CD4-positive, alpha-beta T cell (primary cell): Measurements from ENCODE around the gene MNAT1. TPM values are rescaled to one million over a fixed set of nuclear protein-coding genes. Genes with fewer than 3 reads are reported as not detected.

ENCODE experiments used
- ATAC-seq: fragments of 200-7000 bp; cut with Tn5 transposase; one replicate; pipeline ENCODE4 v1.10.0; 2022; ENCODE audit warnings: mild to moderate bottlenecking; ENCODE audit not compliant: poor library complexity
- CTCF ChIA-PET: fragments of 350-600 bp; sonication (Branson Sonifier 250); formaldehyde crosslinking; loops from one replicate; lab custom pipeline; 2021; ENCODE audit warnings: antibody characterized with exemption, inconsistent platforms; lab: Charles Lee
- POLR2A ChIA-PET: fragments of 350-600 bp; sonication (Branson Sonifier 250); formaldehyde crosslinking; loops from one replicate; lab custom pipeline; 2021; ENCODE audit warnings: antibody characterized with exemption, inconsistent platforms; lab: Charles Lee
- DNase-seq, 14 experiments: peaks; one replicate each; pipeline ENCODE4 v3.0.0-alpha.2; 2013 to 2020; ENCODE audit warnings: mixed read lengths in 2 of 14
- H3K27ac ChIP-seq, 2 donors: one replicate each; pipeline versions ENCODE4 v1.5.1 to v1.7.0; 2013; ENCODE audit warnings: low read length in 2 of 2, low read depth in 1 of 2, mild to moderate bottlenecking in 1 of 2
- H3K27me3 ChIP-seq, 2 experiments: 1 replicate in 1 of 2; 2 replicates in 1 of 2; pipeline versions ENCODE4 v1.6.1 to v1.7.0; 2013; ENCODE audit warnings: low read length in 2 of 2, control low read depth in 1 of 2, mild to moderate bottlenecking in 1 of 2, moderate library complexity in 1 of 2; ENCODE audit not compliant: insufficient read depth in 2 of 2, control insufficient read depth in 1 of 2
- H3K36me3 ChIP-seq: one replicate; pipeline ENCODE4 v1.6.1; 2013; ENCODE audit warnings: low read length, control low read depth; ENCODE audit not compliant: insufficient read depth
- H3K4me1 ChIP-seq: one replicate; pipeline ENCODE4 v1.6.1; 2013; ENCODE audit warnings: low read length, control low read depth; ENCODE audit not compliant: insufficient read depth
- H3K4me3 ChIP-seq: one replicate; pipeline ENCODE4 v1.5.1; 2013; ENCODE audit warnings: mild to moderate bottlenecking, low read length, moderate library complexity
- H3K9me3 ChIP-seq, 2 experiments: 1 replicate in 1 of 2; 2 replicates in 1 of 2; pipeline versions ENCODE4 v1.6.1 to v1.7.0; 2013; ENCODE audit warnings: low read length in 2 of 2, mild to moderate bottlenecking in 2 of 2, control low read depth in 1 of 2, moderate library complexity in 1 of 2; ENCODE audit not compliant: control insufficient read depth in 1 of 2, insufficient read depth in 1 of 2
- H3K27ac Mint-ChIP-seq: one replicate; pipeline ENCODE4 v1.8.0; 2020; ENCODE audit warnings: mixed read lengths
- H3K27me3 Mint-ChIP-seq: one replicate; pipeline ENCODE4 v1.8.0; 2021; ENCODE audit warnings: mixed read lengths
- H3K36me3 Mint-ChIP-seq: one replicate; pipeline ENCODE4 v1.8.0; 2021; ENCODE audit warnings: low read depth, mixed read lengths
- H3K4me1 Mint-ChIP-seq: one replicate; pipeline ENCODE4 v1.8.0; 2021; ENCODE audit warnings: low read depth, mixed read lengths
- H3K4me3 Mint-ChIP-seq: one replicate; pipeline ENCODE4 v1.8.0; 2020; ENCODE audit warnings: mild to moderate bottlenecking, mixed read lengths
- H3K9me3 Mint-ChIP-seq: one replicate; pipeline ENCODE4 v1.8.0; 2020; ENCODE audit warnings: mixed read lengths
- intact Hi-C, 2 experiments: fragments of 100-400 bp; cut with DNase I in 1 of 2; cut with micrococcal nuclease in 1 of 2; formaldehyde crosslinking; loops; one replicate each; pipeline versions ENCODE4 v1.15.1 to v1.9.0; 2023 to 2025; cut with DNase I, micrococcal nuclease
- total RNA-seq, 174 experiments: library from RNA in 2 of 174; stranded (reverse) in 2 of 174; gene quantifications; one replicate each; pipeline ENCODE4 v1.2.3 and lab custom pipeline; 2021 to 2026
- TF ChIP-seq, protein P1 (sequence below): fragments of 200-600 bp; IDR thresholded peaks from one replicate; pipeline ENCODE4 v1.8.0; 2022; ENCODE audit warnings: antibody characterized with exemption, mild to moderate bottlenecking

The MNAT1 gene
- total RNA-seq, 2 experiments from 2014 or later, result 15.4 to 15.9 TPM

DNA sequence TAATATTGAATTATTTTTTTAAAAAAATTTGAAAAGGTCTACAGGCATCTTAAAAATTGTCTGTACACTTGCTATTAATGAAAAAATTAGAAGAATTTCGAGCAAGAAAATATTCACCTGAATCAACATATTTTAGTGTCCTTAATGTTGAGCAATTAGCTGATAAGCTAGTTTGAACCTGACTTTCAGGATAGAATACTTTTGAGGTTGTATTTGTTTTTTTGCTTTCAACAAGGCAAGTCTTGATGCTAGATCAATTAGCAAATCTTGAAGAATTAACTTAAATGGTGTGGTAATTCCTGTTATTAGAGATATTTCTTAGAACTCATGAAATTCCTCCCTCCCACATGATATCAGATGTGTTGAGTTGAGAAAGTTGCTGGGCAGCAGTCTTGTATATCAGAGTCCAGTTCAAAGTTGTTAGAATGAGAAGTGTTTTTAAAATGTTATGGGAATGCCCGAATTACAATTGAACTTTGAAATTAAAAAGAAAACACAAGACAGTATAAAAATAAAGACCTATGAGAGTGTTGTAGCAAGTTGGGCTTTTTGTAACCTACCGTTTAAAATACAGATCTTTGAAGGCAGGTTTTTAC, 127.1 kb downstream of the MNAT1 start:
- TF ChIP-seq, protein P1, sequence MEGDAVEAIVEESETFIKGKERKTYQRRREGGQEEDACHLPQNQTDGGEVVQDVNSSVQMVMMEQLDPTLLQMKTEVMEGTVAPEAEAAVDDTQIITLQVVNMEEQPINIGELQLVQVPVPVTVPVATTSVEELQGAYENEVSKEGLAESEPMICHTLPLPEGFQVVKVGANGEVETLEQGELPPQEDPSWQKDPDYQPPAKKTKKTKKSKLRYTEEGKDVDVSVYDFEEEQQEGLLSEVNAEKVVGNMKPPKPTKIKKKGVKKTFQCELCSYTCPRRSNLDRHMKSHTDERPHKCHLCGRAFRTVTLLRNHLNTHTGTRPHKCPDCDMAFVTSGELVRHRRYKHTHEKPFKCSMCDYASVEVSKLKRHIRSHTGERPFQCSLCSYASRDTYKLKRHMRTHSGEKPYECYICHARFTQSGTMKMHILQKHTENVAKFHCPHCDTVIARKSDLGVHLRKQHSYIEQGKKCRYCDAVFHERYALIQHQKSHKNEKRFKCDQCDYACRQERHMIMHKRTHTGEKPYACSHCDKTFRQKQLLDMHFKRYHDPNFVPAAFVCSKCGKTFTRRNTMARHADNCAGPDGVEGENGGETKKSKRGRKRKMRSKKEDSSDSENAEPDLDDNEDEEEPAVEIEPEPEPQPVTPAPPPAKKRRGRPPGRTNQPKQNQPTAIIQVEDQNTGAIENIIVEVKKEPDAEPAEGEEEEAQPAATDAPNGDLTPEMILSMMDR, result no peak
- DNase-seq, result no peak
- Histone ChIP-seq H3K4me3 (no peak overlapping the region), H3K36me3 (no peaks in the 10 kb centered on the region), H3K27ac (no peak overlapping the region), H3K4me1 (no peaks in the 10 kb centered on the region), H3K27me3 (no peaks in the 10 kb centered on the region), H3K9me3 (peaks cover 0 to 3% of the 10 kb centered on the region in 2 experiments)
- Mint-ChIP-seq H3K27me3 (no peaks in the 10 kb centered on the region), H3K4me3 (no peak overlapping the region), H3K4me1 (no peaks in the 10 kb centered on the region), H3K27ac (no peak overlapping the region), H3K36me3 (peaks cover 27% of the 10 kb centered on the region), H3K9me3 (peaks cover 4% of the 10 kb centered on the region)
- POLR2A ChIA-PET, result no interaction called here
- no peak for ATAC-seq
- intact Hi-C loops, result no loop called here
- CTCF ChIA-PET, result no interaction called here

GRCh38 chr14:60862283-60862682, 127.7 kb downstream of the MNAT1 start:
- H3K9me3 ChIP-seq, result no peaks in the 10 kb centered on the region
- no peaks in the 10 kb centered on the region for H3K36me3 ChIP-seq
- H3K27ac ChIP-seq, result no peak overlapping the region
- H3K4me1 ChIP-seq, result no peaks in the 10 kb centered on the region
- DNase-seq, result no peak
- intact Hi-C loops, result no loop called here
- no peak overlapping the region for H3K4me3 Mint-ChIP-seq
- peaks cover under 1% of the 10 kb centered on the region for H3K9me3 Mint-ChIP-seq
- no peak for ATAC-seq
- H3K27ac Mint-ChIP-seq, result no peak overlapping the region
- no peak overlapping the region for H3K4me3 ChIP-seq
- peaks cover 21% of the 10 kb centered on the region for H3K36me3 Mint-ChIP-seq
- TF ChIP-seq, protein P1, result no peak
- CTCF ChIA-PET, result no interaction called here
- POLR2A ChIA-PET, result no interaction called here
- H3K27me3 Mint-ChIP-seq, result no peaks in the 10 kb centered on the region
- H3K4me1 Mint-ChIP-seq, result no peaks in the 10 kb centered on the region
- H3K27me3 ChIP-seq, result no peaks in the 10 kb centered on the region

GRCh38 chr14:60863249-60863648, 128.7 kb downstream of the MNAT1 start:
- H3K27ac Mint-ChIP-seq, result no peak overlapping the region
- no peaks in the 10 kb centered on the region for H3K27me3 Mint-ChIP-seq
- no peak for ATAC-seq
- H3K27me3 ChIP-seq, result no peaks in the 10 kb centered on the region
- H3K4me3 ChIP-seq, result no peak overlapping the region
- H3K36me3 ChIP-seq, result no peaks in the 10 kb centered on the region
- H3K36me3 Mint-ChIP-seq, result peaks cover 12% of the 10 kb centered on the region
- H3K4me1 Mint-ChIP-seq, result no peaks in the 10 kb centered on the region
- intact Hi-C loops, result no loop called here
- no peak overlapping the region for H3K4me3 Mint-ChIP-seq
- no peaks in the 10 kb centered on the region for H3K9me3 ChIP-seq
- TF ChIP-seq, protein P1, result no peak
- POLR2A ChIA-PET, result no interaction called here
- no peaks in the 10 kb centered on the region for H3K4me1 ChIP-seq
- CTCF ChIA-PET, result no interaction called here
- no peak overlapping the region for H3K27ac ChIP-seq
- no peaks in the 10 kb centered on the region for H3K9me3 Mint-ChIP-seq
- no peak for DNase-seq
